BE2C (cell line): Measurements from ENCODE around the gene RAD54L.

Experiments
- DNase-seq: peaks from one replicate; pipeline ENCODE4 v3.0.0-alpha.2; 2020
- H3K27me3 ChIP-seq: fragments of 250-450 bp; sonication (Bioruptor Pico); 2 replicates; pipeline ENCODE4 v1.5.1; 2020; ENCODE audit warnings: mild to moderate bottlenecking
- H3K36me3 ChIP-seq: fragments of 250-450 bp; sonication (Bioruptor Pico); 2 replicates; pipeline ENCODE4 v1.5.1; 2020; ENCODE audit warnings: mild to moderate bottlenecking
- H3K4me1 ChIP-seq: fragments of 250-450 bp; sonication (Bioruptor Pico); 2 replicates; pipeline ENCODE4 v1.5.1; 2020
- H3K4me3 ChIP-seq: 2 replicates; pipeline ENCODE4 v1.5.1; 2011; ENCODE audit warnings: low read depth, low read length
- H3K9me3 ChIP-seq: fragments of 250-450 bp; sonication (Bioruptor Pico); 2 replicates; pipeline ENCODE4 v1.5.1; 2020
- TF ChIP-seq, protein P1 (sequence below): IDR thresholded peaks from 2 replicates; pipeline ENCODE4 v1.5.1; 2012; ENCODE audit warnings: mild to moderate bottlenecking, low read depth, low read length

The RAD54L gene

GRCh38 chr1:46205141-46205540, 42.4 kb upstream of the RAD54L start:
- H3K4me1 ChIP-seq, result no peaks in the 10 kb centered on the region
- TF ChIP-seq, protein P1, sequence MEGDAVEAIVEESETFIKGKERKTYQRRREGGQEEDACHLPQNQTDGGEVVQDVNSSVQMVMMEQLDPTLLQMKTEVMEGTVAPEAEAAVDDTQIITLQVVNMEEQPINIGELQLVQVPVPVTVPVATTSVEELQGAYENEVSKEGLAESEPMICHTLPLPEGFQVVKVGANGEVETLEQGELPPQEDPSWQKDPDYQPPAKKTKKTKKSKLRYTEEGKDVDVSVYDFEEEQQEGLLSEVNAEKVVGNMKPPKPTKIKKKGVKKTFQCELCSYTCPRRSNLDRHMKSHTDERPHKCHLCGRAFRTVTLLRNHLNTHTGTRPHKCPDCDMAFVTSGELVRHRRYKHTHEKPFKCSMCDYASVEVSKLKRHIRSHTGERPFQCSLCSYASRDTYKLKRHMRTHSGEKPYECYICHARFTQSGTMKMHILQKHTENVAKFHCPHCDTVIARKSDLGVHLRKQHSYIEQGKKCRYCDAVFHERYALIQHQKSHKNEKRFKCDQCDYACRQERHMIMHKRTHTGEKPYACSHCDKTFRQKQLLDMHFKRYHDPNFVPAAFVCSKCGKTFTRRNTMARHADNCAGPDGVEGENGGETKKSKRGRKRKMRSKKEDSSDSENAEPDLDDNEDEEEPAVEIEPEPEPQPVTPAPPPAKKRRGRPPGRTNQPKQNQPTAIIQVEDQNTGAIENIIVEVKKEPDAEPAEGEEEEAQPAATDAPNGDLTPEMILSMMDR, result no peak
- no peaks in the 10 kb centered on the region for H3K36me3 ChIP-seq
- no peaks in the 10 kb centered on the region for H3K27me3 ChIP-seq
- H3K9me3 ChIP-seq, result no peaks in the 10 kb centered on the region
- DNase-seq, result no peak
- H3K4me3 ChIP-seq, result no peak overlapping the region

GRCh38 chr1:46205791-46206190, 41.8 kb upstream of the RAD54L start:
- H3K9me3 ChIP-seq, result no peaks in the 10 kb centered on the region
- H3K27me3 ChIP-seq, result no peaks in the 10 kb centered on the region
- no peak overlapping the region for H3K4me3 ChIP-seq
- TF ChIP-seq, protein P1, result no peak
- no peaks in the 10 kb centered on the region for H3K36me3 ChIP-seq
- no peak for DNase-seq
- no peaks in the 10 kb centered on the region for H3K4me1 ChIP-seq

- Histone ChIP-seq H3K27me3 (no peaks in the 10 kb centered on the region), H3K9me3 (no peaks in the 10 kb centered on the region)
- TF ChIP-seq, protein P1, result no peak
These were observed 41.2 kb upstream of the RAD54L start for GRCh38 chr1:46206399-46206798.

DNA sequence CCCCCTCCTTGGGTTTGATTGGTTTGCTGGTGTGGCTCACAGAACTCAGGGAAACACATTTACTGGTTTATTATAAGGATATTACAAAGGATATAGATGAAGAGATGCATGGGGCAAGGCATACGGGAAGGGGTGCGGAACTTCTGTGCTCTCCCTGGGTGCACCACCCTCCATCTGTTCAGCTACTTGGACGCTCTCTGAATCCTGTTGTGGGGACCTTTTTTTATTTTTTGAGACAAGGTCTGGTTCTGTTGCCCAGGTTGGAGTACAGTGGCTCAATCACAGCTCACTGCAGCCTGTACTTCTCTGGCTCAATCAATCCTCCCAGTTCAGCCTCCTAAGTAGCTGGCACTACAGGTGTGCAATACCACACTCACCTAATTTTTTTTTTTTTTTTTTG, 37.0 kb upstream of the RAD54L start:
- Histone ChIP-seq H3K4me1 (no peaks in the 10 kb centered on the region), H3K36me3 (no peaks in the 10 kb centered on the region), H3K27me3 (no peaks in the 10 kb centered on the region), H3K9me3 (no peaks in the 10 kb centered on the region), H3K4me3 (no peak overlapping the region)
- DNase-seq, result no peak
- TF ChIP-seq, protein P1, result no peak

More at GRCh38 chr1:46206399-46206798, 41.2 kb upstream of the RAD54L start:
- Histone ChIP-seq H3K4me1 (no peaks in the 10 kb centered on the region), H3K4me3 (no peak overlapping the region), H3K36me3 (no peaks in the 10 kb centered on the region)
- no peak for DNase-seq

DNA sequence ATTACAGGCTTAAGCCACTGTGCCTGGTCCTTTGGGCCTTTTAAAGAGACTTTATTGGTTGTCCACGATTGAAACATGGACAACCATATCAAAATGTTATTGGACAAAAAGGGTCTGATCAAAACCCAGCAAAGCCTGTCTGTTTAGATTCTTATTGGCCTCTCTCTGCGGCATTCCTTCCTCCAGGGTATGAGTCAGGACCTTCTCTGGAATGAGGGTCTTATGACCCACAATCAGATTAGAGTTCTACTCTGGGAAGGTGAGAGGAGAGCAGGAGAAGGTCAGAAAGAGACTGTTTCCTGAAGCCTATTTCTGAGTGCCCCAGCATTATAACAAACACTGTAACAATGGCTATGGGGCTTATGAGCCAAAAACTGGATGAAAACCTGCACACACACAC, 36.5 kb upstream of the RAD54L start:
- H3K4me1 ChIP-seq, result no peaks in the 10 kb centered on the region
- TF ChIP-seq, protein P1, result no peak
- no peak for DNase-seq
- no peak overlapping the region for H3K4me3 ChIP-seq
- no peaks in the 10 kb centered on the region for H3K27me3 ChIP-seq
- H3K36me3 ChIP-seq, result no peaks in the 10 kb centered on the region
- no peaks in the 10 kb centered on the region for H3K9me3 ChIP-seq

DNA sequence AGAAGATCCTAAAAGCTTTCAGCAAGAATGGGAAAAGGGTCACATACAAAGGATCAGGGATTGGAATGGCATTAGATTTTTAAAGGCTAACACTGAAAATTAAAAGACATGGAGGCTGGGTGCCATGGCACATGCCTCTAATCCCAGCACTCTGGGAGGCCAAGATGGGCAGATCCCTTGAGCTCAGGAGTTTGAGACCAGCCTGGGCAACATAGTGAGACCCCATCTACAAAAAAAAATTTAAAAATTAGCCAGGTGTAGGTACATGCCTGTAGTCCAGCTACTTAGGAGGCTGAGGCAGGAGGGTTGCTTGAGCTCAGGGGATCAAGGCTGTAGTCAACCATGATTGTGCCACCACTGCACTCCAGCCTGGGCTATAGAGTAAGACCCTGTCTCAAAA, 32.1 kb upstream of the RAD54L start:
- Histone ChIP-seq H3K36me3 (no peaks in the 10 kb centered on the region), H3K4me1 (no peaks in the 10 kb centered on the region), H3K27me3 (no peaks in the 10 kb centered on the region), H3K9me3 (no peaks in the 10 kb centered on the region), H3K4me3 (no peak overlapping the region)
- no peak for DNase-seq
- TF ChIP-seq, protein P1, result no peak
